GM18867 (cell line): ENCODE measurements around the gene S100Z.
"Not testable (repeated sequence)": the region's sequence is repeated elsewhere in the genome, so short reads cannot be mapped to it uniquely, and the experiment has no call there.

ENCODE experiments used
- ATAC-seq: cut with Tn5 transposase; IDR thresholded peaks from one replicate; pipeline ENCODE4 v1.9.1; 2021; ENCODE audit warnings: mild to moderate bottlenecking, moderate library complexity; ENCODE audit not compliant: unreplicated experiment

S100Z gene

GRCh38 chr5:76822105-76822731 is 27.6 kb upstream of the S100Z start:
- ATAC-seq = not testable (repeated sequence)

- not testable (repeated sequence) for ATAC-seq
Measured at GRCh38 chr5:76826416-76826815, 23.4 kb upstream of the S100Z start.

- ATAC-seq = no peak
Measured at GRCh38 chr5:76831110-76831452, 18.7 kb upstream of the S100Z start.

GRCh38 chr5:76836181-76836580 is 13.6 kb upstream of the S100Z start:
- no peak for ATAC-seq

GRCh38 chr5:76836585-76836984 is 13.2 kb upstream of the S100Z start:
- no peak for ATAC-seq

- ATAC-seq = no peak
Measured at GRCh38 chr5:76838481-76839261, 11.1 kb upstream of the S100Z start.

GRCh38 chr5:76841361-76841760 is 8.5 kb upstream of the S100Z start:
- ATAC-seq = no peak

- no peak for ATAC-seq
Measured at GRCh38 chr5:76845890-76846289, 3.9 kb upstream of the S100Z start.

- no peak for ATAC-seq
Measured at GRCh38 chr5:76850543-76851145, 830 bp downstream of the S100Z start.

GRCh38 chr5:76851728-76852369 is 2.0 kb downstream of the S100Z start:
- no peak for ATAC-seq

GRCh38 chr5:76852772-76853171 is 3.0 kb downstream of the S100Z start:
- no peak for ATAC-seq

- not testable (repeated sequence) for ATAC-seq
Measured at GRCh38 chr5:76853741-76854140, 3.9 kb downstream of the S100Z start.

GRCh38 chr5:76854644-76855043 is 4.8 kb downstream of the S100Z start:
- ATAC-seq = no peak

GRCh38 chr5:76855501-76855900 is 5.7 kb downstream of the S100Z start:
- not testable (repeated sequence) for ATAC-seq

- peak; percentile 52 for ATAC-seq
Measured at GRCh38 chr5:76855961-76856360, 6.1 kb downstream of the S100Z start.

- ATAC-seq = not testable (repeated sequence)
Measured at GRCh38 chr5:76856800-76857199, 7.0 kb downstream of the S100Z start.

- no peak for ATAC-seq
Measured at GRCh38 chr5:76859591-76860247, 9.9 kb downstream of the S100Z start.

- ATAC-seq = no peak
Measured at GRCh38 chr5:76861612-76862011, 11.8 kb downstream of the S100Z start.

GRCh38 chr5:76863001-76863400 is 13.2 kb downstream of the S100Z start:
- no peak for ATAC-seq

- no peak for ATAC-seq
Measured at GRCh38 chr5:76866503-76866902, 16.7 kb downstream of the S100Z start.

- ATAC-seq = no peak
Measured at GRCh38 chr5:76867038-76867437, 17.2 kb downstream of the S100Z start.
